AG10803 (cell line): ENCODE results near the gene TP53TG5.

Experiments
- DNase-seq: peaks from one replicate; pipeline ENCODE4 v3.0.0; 2010; ENCODE audit warnings: low read depth
- H3K4me3 ChIP-seq: 2 replicates; pipeline ENCODE4 v1.5.1; 2011; ENCODE audit warnings: mild to moderate bottlenecking, low read length, control low read depth
- TF ChIP-seq, protein P1 (sequence below): conservative IDR thresholded peaks from 2 replicates; pipeline ENCODE4 v1.5.1; 2011; ENCODE audit warnings: mild to moderate bottlenecking, low read length, control low read depth, inconsistent platforms

The TP53TG5 gene

DNA sequence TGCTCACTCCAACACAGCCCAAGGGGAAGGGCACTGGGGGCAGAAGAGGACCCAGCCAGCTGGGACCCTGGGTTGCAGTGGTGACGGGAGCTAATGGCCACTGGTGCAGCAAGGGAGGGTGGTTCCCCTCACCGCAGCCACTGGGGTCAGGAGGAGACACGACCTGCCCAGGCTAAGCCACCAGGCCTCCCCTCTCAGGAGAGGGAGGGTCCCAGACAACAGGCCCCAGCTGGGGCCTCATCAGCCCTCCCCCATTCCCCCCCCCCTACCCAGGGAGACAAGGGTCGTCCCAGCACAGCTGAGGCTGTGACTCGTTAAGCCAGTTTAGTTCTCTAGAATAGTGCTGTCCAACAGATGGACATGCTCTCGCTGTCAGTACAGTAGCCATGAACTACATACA is 52.8 kb downstream of the TP53TG5 start:
- TF ChIP-seq, protein P1, sequence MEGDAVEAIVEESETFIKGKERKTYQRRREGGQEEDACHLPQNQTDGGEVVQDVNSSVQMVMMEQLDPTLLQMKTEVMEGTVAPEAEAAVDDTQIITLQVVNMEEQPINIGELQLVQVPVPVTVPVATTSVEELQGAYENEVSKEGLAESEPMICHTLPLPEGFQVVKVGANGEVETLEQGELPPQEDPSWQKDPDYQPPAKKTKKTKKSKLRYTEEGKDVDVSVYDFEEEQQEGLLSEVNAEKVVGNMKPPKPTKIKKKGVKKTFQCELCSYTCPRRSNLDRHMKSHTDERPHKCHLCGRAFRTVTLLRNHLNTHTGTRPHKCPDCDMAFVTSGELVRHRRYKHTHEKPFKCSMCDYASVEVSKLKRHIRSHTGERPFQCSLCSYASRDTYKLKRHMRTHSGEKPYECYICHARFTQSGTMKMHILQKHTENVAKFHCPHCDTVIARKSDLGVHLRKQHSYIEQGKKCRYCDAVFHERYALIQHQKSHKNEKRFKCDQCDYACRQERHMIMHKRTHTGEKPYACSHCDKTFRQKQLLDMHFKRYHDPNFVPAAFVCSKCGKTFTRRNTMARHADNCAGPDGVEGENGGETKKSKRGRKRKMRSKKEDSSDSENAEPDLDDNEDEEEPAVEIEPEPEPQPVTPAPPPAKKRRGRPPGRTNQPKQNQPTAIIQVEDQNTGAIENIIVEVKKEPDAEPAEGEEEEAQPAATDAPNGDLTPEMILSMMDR, result no peak
- DNase-seq, result no peak
- H3K4me3 ChIP-seq, result no peak overlapping the region

- no peak overlapping the region for H3K4me3 ChIP-seq
- no peak for DNase-seq
- TF ChIP-seq, protein P1, result no peak
Measured at GRCh38 chr20:45323731-45324130, 54.4 kb downstream of the TP53TG5 start.

GRCh38 chr20:45322952-45323383 is 55.2 kb downstream of the TP53TG5 start:
- TF ChIP-seq, protein P1, result peak; percentile 24
- peak; percentile 47 for DNase-seq
- H3K4me3 ChIP-seq, result no peak overlapping the region
